Measurements from ENCODE around the gene BMP6.
"Not testable (repeated sequence)": the region's sequence is repeated elsewhere in the genome, so short reads cannot be mapped to it uniquely, and the experiment has no call there.

BMP6 gene

DNA sequence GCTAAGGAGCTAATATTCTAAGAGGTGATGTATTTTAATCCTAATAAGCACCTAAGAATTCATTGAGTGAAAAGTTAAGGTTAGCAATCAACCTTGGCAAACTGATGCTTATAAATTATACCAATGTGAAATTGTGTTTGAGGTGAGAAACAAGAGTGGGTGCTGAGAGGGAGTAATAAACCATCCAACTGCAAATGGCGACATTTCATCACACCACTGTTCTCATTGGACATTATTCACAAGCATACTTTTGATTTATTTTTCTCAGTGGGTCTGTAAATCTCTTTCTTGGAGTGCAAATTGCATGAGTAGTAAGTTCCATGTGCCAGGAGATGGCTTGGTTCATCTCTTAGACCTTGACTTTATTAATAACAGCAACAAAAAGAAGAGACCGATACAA, 71.5 kb downstream of the BMP6 start:
- no peak for DNase-seq

DNA sequence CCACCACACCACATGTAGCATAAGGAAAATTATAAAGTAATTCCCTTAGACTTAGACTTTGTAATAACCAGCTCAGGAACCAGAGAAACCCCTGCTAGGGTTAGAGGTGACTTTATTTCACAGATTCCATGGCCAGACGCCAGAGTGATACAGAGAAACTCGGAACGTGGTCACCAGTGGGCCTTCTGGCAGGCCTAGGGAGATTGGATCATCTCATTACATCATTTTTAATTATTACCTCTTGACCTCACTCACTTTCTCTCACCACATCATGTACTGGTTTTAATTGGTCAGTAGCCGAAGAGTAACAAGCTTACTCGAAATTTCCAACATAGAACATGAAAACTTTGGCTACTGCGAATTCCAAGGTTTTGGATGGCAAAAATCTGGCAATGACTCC, 72.9 kb downstream of the BMP6 start:
- DNase-seq = no peak

DNA sequence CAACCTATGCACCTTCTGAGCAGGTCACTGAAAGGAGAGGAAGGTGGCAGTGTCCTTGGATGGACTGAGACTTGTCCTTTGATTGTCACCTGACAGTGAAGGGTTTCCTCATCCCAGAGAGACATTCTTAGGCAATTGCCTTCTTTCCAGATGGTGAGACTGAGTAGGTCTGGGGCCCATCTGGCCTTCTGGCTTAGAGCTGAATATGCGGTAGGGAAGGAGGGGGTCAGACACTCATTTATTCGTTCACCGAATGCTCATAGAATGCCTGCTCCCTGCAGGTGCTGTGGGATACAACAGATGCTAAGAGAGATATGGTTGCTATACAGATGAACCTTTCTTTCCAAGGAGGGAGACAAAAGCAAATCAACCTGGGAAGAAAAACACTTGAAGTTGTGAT, 76.8 kb downstream of the BMP6 start:
- no peak for DNase-seq

DNA sequence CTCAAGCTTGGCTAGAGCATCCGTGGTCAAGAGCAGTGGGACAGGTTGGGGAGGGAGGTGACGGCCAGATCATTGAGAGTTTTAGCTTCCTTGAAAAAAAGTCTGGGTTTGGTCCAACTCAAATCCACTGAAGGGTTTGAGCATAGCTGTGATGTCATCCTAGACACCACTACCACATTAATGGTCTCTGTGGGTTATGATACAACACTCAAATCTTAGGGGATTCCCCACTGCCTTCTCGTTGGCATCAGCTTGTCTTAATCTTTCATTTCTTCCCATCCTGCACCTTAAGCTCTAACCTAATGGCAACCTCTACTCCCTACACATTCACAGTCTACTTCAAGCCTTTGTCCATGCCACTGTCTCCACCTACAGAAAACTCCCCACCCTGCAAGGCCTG, 77.3 kb downstream of the BMP6 start:
- DNase-seq = no peak

DNA sequence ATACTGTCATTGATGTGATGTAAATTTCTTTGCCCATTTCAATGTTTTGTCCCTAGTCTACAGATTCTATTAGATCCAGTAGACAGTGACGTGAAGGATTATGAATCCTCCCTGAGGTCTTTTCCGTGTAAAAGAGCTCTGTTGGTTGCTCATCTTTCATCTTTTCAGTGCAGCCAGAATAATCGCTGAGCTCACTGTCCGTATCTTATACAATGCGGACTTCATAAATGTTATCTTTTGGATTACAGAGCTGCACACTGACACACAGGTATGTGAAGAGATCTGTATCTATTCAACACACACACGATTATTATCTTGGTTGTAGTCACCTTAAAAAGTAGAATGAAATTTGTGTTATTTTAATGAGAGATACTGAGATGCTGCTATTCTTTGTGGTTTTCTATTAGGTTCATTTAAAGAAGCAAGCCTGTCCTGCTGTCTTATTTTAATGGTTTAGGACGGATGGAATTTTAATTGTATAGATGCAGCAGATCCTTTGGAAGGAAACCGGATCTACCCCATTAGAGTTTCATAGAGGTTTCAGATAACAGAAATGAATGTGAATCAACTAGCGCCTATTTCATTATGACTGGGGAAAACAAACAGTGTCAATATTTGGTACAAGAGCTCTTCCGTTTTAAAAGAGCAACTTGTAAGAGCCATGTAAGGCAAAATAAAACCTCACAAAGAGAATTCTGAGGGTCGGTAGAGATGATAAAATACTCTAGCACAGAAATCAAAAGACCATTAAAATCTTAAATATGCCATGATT, 79.4 kb downstream of the BMP6 start:
- DNase-seq = no peak

DNA sequence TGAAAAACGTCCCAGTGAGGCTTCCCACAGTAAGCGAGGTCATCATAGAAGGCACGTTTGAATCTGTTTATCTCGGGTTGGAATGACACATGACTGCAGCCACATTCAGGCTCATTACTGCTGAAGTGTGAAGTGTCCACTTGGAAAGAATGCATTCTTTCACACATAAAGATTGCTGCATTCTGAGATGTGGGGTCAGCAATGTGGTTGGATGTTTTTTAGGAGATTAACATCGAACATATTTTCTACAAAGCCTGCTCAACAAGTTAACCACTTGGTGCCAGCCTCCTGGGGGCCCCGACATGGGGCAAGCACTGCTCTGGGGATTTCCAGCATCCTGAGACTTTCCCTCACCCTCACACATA, 79.9 kb downstream of the BMP6 start:
- DNase-seq = no peak

DNA sequence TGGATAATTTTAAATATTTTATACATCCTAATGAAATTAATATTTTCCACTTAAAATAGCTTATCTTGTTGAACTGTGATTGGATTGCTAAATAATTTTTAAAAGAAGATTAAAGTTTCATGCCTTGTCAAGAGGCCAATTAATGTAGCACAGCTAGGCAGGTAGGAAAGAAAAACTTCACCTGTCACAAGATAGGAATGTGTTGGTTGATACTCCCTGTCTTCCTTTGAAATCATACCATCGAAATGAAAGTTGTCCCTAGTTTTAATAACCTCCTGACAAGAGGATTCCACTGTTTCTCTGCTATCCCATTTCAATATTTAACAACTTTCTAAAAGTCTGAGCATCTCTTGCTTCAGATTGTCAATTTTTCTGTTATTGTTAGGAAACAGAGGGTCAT, 80.8 kb downstream of the BMP6 start:
- DNase-seq = no peak

DNA sequence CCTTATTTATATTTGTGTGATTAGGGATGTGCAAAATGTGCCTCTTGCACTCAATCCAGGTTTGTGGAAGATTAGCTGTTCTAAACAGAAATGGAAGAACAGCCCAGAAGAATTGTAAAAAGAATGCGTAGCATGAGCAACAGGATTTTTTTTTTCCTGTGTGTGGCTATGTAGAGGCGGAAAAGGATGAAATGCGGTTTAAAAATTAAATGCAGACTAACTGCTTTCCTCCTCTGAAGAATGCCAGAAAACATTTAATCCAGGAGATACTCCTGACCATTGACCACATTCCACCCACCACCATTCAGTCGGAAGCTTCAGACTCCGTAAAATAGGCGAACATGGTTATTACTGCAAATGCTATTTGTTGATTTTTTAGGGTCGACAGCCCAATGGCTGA, 83.4 kb downstream of the BMP6 start:
- DNase-seq = no peak

DNA sequence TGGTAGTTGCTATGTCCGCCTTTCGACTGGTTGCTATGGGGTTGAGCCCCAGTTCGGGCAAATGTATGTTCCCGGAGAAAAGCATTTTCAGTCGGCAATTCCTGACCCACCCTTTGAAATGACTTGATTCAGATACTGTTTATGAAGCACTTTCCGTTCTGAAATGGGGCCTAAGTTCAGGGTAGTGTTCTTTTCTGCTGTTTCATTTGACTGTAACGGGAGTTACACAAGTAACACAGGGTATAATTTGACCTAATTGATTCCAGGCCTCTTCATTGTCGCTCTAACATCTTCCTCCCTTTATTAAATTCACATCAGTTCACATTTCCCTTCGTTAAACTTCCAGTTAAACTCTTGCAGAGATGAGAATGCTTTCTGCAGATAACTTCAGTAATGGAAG, 85.5 kb downstream of the BMP6 start:
- DNase-seq = no peak

DNA sequence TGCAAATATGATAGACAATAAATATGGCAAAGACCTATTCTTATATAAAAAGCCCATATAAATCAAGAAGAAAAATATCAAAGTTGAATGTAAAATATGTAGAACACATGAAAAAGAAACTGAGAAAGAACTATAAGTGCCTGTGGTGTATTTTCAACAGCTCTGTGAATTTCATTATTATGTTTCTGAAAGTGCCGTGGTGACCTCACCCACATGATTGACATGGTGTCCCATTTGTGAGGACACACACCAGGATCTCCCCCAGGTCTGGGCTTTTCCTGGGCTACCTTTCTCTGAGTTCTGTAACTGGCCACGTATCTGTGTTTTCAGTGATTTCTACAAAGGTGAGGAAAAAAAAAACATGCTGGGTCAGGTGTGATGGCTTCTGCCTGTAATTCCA, 86.7 kb downstream of the BMP6 start:
- DNase-seq = no peak

DNA sequence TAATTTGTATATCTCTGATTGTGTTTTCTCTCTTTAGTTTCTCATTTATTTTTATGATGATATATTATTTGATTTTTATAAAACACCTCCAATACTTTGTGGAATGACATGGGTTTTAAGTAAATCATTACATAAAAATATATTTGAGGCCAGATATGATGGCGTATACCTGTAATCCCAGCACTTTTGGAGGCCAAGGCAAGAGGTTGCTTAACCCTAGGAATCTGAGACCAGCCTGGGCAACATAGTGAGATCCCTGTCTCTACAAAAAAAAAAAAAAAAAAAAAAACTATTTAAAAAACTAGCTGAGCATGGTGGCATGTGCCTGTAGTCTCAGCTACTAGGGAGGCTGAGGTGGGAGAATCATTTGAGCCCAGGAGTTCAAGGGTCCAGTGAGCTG, 87.3 kb downstream of the BMP6 start:
- no peak for DNase-seq

DNA sequence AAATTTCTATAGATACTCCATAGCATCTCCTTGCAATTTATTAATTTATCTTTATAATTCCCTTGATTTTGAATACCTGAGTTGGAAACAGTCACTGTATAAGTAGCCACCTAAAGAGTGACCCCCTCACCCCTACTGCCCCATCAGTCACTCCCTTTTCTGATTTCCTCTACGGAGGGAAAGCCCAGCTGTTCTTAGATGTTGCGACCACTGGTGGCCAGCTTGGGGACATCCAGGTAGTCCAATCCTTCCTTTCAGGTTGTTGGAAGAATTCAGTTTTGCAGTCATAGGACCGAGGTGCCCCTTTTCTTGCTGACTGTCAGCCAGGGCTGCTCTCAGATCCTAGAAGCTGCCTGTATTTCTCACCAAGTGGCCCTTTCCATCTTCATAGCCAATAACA, 87.8 kb downstream of the BMP6 start:
- no peak for DNase-seq

DNA sequence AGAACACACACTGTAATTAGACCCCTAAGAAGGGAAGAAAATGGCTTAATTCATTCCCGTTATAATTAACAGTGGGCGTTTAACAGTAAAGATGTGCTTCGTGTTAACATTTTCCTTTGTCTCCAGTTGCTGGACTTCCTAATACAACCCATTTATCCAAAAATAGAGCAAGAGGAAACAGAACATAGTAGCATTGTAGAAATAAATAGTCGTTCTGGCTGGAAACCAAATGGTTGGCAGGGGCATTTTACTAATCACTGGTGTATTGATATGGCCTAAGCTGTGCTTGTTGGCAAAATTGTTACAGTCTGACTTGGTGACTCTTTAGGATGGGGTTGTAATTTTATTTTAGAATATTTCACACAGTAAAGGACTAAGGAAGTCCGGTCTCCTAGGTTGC, 89.8 kb downstream of the BMP6 start:
- DNase-seq = no peak

DNA sequence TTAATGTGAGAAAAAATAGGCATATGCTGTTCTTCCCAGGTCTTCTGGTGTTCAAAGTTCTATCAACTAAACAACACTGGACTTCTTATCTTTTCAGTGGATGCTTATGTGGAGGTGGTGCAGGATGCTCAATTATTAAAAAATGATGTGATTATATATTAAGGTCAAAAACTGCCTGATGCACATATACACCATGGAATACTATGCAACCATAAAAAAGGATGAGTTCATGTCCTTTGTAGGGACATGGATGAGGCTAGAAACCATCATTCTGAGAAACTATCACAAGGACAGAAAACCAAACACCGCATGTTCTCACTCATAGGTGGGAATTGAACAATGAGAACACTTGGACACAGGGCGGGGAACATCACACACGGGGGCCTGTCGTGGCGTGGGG, 91.3 kb downstream of the BMP6 start:
- DNase-seq = not testable (repeated sequence)

DNA sequence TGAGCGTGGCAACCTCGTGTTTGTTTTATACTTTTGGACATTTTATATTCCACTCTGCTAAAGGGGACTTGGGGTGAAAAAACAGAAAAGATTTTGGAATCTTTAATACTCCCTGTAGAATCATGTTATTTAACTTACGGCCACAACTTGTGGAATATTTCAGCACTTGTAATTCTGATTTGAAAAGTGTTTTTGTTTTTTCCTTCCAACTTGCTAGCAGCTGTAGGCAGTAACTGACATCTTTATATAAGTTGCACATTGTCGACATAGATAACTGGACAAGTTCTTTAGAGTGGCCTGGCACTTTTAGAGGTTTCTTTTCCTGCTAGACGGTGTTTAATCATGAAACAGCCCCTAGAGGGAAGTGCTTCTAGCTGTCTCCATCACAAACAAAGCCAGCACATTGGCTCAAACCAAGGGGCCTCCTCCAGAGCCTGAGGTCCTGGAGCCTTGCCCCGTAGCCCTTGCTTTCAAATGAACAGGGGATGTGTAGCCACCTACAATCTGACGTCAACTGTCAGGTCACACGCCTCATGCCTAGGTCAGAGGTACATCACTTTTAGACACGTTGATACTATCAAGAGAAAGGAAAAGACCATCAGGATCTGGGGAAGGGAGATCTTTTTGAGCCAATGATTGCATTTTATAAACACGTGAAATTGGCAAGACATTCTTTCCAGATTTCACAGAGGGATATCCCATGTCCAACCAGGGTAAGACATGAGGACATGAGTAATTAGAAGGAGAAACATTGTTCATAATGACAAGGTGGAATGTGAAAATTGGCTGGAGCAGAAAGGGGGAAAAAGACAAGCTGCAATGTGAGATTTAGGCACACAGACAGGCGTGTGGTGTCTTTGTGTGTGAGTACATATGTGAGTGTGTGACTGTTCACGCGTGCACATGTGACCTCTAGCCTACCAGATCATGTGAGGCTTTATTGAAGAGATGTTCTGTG, 92.6 kb downstream of the BMP6 start:
- DNase-seq = no peak

DNA sequence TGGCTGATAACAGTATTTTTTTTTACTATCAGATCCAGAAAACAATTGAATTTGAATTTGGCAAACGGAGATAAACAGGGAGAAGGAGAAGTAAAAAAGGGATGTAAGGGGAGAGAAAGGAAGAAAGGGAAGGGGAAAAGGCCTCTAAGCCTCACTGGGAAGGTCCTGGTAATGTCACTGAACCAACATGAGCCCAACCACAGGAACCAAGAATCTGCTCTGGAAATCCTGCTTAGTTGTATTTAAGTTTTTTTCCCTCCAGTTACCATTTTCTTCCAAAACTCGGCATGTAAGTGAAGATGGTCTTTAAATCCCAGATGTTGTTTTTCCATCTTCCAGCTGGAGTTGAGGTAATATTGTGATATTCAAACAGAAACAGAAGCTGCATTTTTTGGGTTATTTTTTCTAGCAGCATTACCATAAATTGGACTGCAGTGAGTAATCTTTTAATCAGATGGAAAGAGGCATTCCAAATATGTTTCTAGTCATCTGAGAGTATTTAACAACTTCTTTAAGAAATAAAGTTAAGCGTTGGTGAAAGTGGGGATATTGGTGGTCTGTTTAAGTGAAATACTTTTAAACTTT, 93.6 kb downstream of the BMP6 start:
- DNase-seq = no peak

DNA sequence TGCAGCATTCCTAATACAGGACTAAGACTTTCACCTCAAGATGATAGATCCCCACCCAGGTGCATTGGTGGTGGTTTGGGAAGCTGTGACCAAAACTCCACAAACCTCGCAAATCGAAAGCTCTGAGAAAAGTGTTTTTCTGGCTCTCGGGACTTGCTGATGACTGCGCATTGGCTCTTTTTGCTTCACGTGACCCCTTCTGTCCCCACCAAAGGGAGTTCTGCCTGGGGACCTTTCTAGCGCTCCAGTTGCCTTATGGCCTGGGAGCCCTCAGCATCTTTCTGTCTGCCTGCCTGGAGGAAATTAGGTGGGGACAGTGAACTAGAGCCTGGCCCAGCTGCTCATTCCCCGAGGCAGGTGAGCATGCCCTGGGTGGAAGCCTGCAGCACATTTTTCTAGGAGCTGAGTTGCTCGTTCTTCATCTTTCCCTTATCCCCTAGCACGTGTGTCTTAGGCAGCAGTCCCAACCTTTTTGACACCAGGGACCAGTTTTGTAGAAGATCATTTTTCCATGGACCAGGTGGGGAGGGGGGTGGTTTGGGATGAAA, 94.5 kb downstream of the BMP6 start:
- DNase-seq = no peak

DNA sequence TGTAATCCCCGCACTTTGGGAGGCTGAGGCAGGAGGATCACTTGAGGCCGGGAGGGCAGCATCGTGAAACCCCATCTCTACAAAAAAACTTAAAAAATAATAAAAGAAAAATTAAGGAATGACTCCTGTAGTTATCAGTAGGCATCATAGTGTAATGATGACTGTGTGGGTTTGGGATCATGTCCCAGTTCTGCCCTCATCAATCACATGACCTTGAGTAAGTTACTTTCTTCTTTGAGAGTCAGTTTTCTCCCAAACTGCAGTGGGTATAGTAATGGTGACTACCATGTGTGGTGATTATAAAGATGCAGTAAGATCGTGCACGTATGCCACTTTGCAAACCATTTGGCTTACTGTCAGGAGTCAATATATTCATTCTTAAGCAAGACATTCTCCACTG, 95.5 kb downstream of the BMP6 start:
- no peak for DNase-seq

DNA sequence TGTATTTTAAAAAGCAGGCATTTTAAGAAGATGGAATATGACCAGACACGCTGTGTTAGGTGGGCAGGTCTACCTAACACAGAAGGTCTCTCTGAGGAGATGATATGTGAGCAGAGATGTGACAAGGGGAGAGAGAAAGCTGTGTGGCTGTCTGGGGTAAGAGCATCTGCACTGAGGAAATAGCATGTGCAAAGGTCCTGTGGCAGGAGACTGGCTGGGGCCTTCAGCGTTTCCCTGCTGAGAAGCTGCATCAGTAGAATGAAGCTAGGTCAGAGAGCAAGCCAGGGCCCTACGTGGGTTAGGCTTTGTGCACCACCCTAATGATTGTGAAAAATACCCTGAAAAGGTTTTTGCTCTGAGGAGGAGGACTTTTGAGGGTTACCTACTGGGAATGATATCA, 97.7 kb downstream of the BMP6 start:
- no peak for DNase-seq

DNA sequence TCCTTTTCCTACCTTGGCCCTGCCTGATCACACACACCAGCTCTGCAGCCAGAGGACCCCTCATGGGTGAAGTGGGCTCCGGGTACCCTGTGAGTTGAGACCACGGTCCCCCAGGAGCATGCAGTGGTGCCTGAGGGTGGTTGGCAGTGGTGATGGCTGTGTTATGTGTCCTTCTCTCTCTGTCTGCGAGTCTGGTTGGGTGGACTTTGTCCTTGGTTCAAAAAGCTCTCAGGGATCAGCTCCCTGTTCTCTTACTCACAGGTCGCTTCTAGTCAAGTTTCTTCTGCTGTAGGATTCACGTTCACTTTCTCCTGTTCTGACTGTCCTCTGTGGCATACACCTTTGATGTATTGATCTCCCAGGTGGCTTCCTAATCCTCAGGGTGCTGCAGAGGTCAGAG, 100.1 kb downstream of the BMP6 start:
- DNase-seq = no peak

DNA sequence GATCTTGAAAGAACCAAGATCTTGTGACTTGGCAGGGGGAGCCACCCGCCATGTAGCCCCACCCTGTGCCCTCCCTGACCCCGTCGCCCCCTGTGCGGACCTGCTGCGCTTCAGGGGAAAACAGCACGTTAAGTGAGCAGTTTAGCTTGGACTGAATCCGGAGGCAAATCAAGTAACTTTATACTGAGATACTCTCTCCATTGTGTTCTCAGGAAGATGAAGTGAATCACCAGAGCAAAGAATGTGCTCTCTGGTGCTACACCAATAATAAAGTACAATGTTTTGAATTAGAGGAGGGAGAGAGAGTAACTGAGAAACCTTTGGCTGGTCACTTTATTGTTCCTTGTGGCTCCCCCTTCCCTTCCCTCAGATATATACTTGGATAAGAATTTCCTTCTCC, 101.2 kb downstream of the BMP6 start:
- no peak for DNase-seq

DNA sequence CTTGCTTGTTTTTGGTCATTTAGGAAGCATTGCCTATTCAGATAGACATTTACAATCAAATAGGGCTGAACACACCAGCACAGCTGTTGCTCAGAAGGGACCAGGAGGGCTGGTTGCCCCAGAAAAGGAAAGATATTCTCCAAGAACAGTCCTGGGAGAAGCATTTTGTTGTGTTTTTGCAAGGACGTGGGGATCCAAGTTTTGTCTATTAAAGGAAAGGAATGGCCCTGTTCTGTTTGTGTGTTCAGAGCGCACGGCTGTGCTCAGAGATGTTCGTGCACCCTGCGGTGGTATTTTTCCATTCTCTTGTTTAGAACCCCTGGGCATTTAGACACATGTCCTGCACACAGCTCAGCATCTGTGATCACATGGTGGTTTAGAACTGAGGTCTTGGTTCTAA, 102.2 kb downstream of the BMP6 start:
- DNase-seq = no peak

DNA sequence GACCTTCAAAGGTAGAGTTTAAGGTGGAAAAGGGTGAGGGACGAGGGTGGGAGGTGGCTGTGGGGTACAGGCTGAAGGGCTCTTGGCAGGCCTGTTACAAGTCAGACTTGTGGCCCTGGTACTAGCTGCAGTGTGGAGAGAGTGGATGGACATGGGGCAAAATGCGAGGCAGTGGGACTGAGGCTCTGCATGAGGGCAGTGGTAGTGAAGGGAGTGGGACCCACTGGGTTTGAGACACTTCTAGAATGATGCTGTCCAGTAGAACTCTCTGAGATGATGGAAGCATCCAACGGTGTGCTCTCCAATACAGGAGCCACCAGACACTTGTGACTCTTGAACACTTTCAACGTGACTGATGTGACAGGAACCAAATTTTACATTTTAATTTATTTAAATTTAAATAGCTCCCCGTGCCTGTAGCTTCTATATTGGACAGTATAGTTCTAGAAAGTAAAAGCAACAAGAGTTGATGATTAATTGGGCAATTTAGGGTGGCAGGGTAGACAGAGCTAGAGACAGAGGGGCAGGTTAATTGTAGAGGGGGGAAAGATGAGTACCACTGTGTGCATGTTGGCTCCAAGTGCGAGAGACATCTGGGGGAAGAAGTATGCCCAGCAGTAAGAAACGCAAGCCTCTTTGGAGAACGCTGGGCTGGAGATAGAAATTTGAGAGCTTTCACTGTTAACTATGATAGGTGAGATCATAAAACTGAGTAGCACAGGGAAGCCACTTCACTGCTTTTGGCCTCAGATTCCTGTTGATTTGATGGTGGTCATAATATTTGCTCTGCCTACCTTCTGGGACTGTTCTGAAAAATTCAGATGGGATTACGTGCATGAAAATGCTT, 107.2 kb downstream of the BMP6 start:
- DNase-seq = no peak

Data from central memory CD4-positive, alpha-beta T cell (primary cell).